H1 (cell line): Measurements from ENCODE around the gene KRT5. TPM values are rescaled to one million over a fixed set of nuclear protein-coding genes. Genes with fewer than 3 reads are reported as not detected.

Source experiments
- CTCF ChIA-PET: fragments of 300-600 bp; sonication (Branson Sonifier 250); formaldehyde crosslinking; loops from one replicate; lab custom pipeline; 2021; ENCODE audit not compliant: partially characterized antibody; lab: Charles Lee
- POLR2A ChIA-PET: fragments of 300-600 bp; sonication (Branson Sonifier 250); formaldehyde crosslinking; loops from one replicate; lab custom pipeline; 2021; ENCODE audit warnings: inconsistent platforms; ENCODE audit not compliant: partially characterized antibody; lab: Charles Lee
- DNase-seq, 2 experiments: peaks; one replicate each; pipeline versions ENCODE4 v3.0.0 to v3.0.0-alpha.2; 2010 to 2022; ENCODE audit warnings: low spot score in 2 of 2, low read depth in 1 of 2, mixed read lengths in 1 of 2
- FAIRE-seq: peaks from 2 replicates; lab custom pipeline; 2011; peaks lifted over from hg19 to GRCh38; lab: Jason Lieb, UNC
- H2AFZ ChIP-seq: 2 replicates; pipeline ENCODE4 v1.8.1; 2012; ENCODE audit warnings: low read length, inconsistent platforms
- H2AK5ac ChIP-seq: 2 replicates; pipeline ENCODE4 v1.6.1; 2013; ENCODE audit warnings: low read depth, low read length
- H2BK120ac ChIP-seq: replicated peaks from 2 replicates; pipeline ENCODE3; 2013; ENCODE audit warnings: low read depth, low read length, inconsistent platforms
- H2BK12ac ChIP-seq: 2 replicates; pipeline ENCODE4 v1.6.1; 2013; ENCODE audit warnings: low read depth, low read length
- H2BK15ac ChIP-seq: 2 replicates; pipeline ENCODE4 v1.6.1; 2013; ENCODE audit warnings: low read length
- H2BK20ac ChIP-seq: 2 replicates; pipeline ENCODE4 v1.6.1; 2013; ENCODE audit warnings: low read length
- H2BK5ac ChIP-seq: 2 replicates; pipeline ENCODE4 v1.6.1; 2013; ENCODE audit warnings: low read depth, low read length
- H3K14ac ChIP-seq: 2 replicates; pipeline ENCODE4 v1.6.1; 2013; ENCODE audit warnings: inconsistent platforms; ENCODE audit not compliant: insufficient read length
- H3K18ac ChIP-seq: 2 replicates; pipeline ENCODE4 v1.6.1; 2013; ENCODE audit warnings: low read length; ENCODE audit errors: extremely low read depth
- H3K23ac ChIP-seq: 2 replicates; pipeline ENCODE4 v1.6.1; 2013; ENCODE audit warnings: inconsistent platforms; ENCODE audit not compliant: insufficient read length
- H3K23me2 ChIP-seq: 2 replicates; pipeline ENCODE4 v1.6.1; 2013; ENCODE audit warnings: low read depth, low read length
- H3K27ac ChIP-seq: 2 replicates; pipeline ENCODE4 v1.6.1; 2011; ENCODE audit warnings: low read depth, low read length, inconsistent platforms
- H3K27me3 ChIP-seq, 4 experiments: replicated peaks in 1 of 4; 1 replicate in 1 of 4; 2 replicates in 3 of 4; pipeline versions ENCODE4 v1.6.1 to v1.8.1; 2011 to 2013; ENCODE audit warnings: low read length in 3 of 4, mild to moderate bottlenecking in 3 of 4, inconsistent platforms in 2 of 4, mixed read lengths in 2 of 4, moderate library complexity in 1 of 4; ENCODE audit not compliant: control insufficient read depth in 3 of 4, insufficient read depth in 3 of 4; ENCODE audit errors: extremely low read depth in 1 of 4
- H3K36me3 ChIP-seq, 4 experiments: 2 replicates each; pipeline versions ENCODE4 v1.6.1 to v1.8.1; 2011 to 2013; ENCODE audit warnings: mild to moderate bottlenecking in 4 of 4, low read length in 3 of 4, moderate library complexity in 2 of 4, control low read depth in 1 of 4, inconsistent platforms in 1 of 4; ENCODE audit not compliant: insufficient read depth in 4 of 4, control insufficient read depth in 2 of 4
- H3K4ac ChIP-seq: replicated peaks from 2 replicates; pipeline ENCODE3; 2013; ENCODE audit warnings: low read length, low read depth, mixed read lengths, inconsistent platforms; ENCODE audit not compliant: insufficient read length
- H3K4me1 ChIP-seq, 4 experiments: replicated peaks in 1 of 4; 1 replicate in 1 of 4; 2 replicates in 3 of 4; pipeline versions ENCODE4 v1.6.1 to v1.8.1; 2011 to 2013; ENCODE audit warnings: low read length in 3 of 4, inconsistent platforms in 2 of 4, mixed read lengths in 1 of 4; ENCODE audit not compliant: insufficient read depth in 4 of 4, control insufficient read depth in 3 of 4
- H3K4me2 ChIP-seq, 2 experiments: 2 replicates each; pipeline versions ENCODE4 v1.6.1 to v1.8.1; 2011 to 2013; ENCODE audit warnings: low read depth in 2 of 2, low read length in 2 of 2, control low read depth in 1 of 2, inconsistent platforms in 1 of 2, mild to moderate bottlenecking in 1 of 2; ENCODE audit not compliant: insufficient read depth in 1 of 2
- H3K4me3 ChIP-seq, 4 experiments: fragments of 200-600, 300-600 bp in 1 of 4; sonication (generic), shearing (Covaris generic), sonication (Bioruptor Twin) in 1 of 4; 2 replicates each; pipeline versions ENCODE4 v1.5.1 to v1.8.1; 2011 to 2016; ENCODE audit warnings: low read length in 4 of 4, low read depth in 3 of 4, control low read depth in 2 of 4, inconsistent platforms in 2 of 4, mild to moderate bottlenecking in 2 of 4, mixed read lengths in 1 of 4, moderate library complexity in 1 of 4; ENCODE audit not compliant: insufficient read depth in 2 of 4; ENCODE audit errors: extremely low read depth in 1 of 4
- H3K56ac ChIP-seq: replicated peaks from 2 replicates; pipeline ENCODE3; 2013; ENCODE audit warnings: low read depth, mild to moderate bottlenecking, mixed read lengths, low read length, inconsistent platforms; ENCODE audit not compliant: insufficient read length
- H3K79me1 ChIP-seq: 2 replicates; pipeline ENCODE4 v1.6.1; 2013; ENCODE audit warnings: low read depth, low read length, control low read depth
- H3K79me2 ChIP-seq, 2 experiments: 2 replicates each; pipeline versions ENCODE4 v1.6.1 to v1.8.1; 2012 to 2013; ENCODE audit warnings: low read length in 2 of 2, mild to moderate bottlenecking in 2 of 2, inconsistent platforms in 1 of 2; ENCODE audit not compliant: insufficient read depth in 2 of 2, control insufficient read depth in 1 of 2
- H3K9ac ChIP-seq, 4 experiments: replicated peaks in 1 of 4; 1 replicate in 1 of 4; 2 replicates in 3 of 4; pipeline versions ENCODE4 v1.6.1 to v1.8.1; 2011 to 2013; ENCODE audit warnings: low read depth in 3 of 4, low read length in 3 of 4, control low read depth in 2 of 4, mild to moderate bottlenecking in 2 of 4, moderate library complexity in 2 of 4, inconsistent platforms in 1 of 4; ENCODE audit errors: extremely low read depth in 1 of 4
- H3K9me3 ChIP-seq, 2 experiments: 2 replicates each; pipeline versions ENCODE4 v1.6.1 to v1.8.1; 2012 to 2013; ENCODE audit warnings: mild to moderate bottlenecking in 2 of 2, moderate library complexity in 2 of 2, control low read depth in 1 of 2, inconsistent platforms in 1 of 2, low read depth in 1 of 2, low read length in 1 of 2, mixed read lengths in 1 of 2; ENCODE audit not compliant: insufficient read depth in 2 of 2
- H4K20me1 ChIP-seq, 2 experiments: replicated peaks in 1 of 2; 2 replicates each; pipeline versions ENCODE3 to v1.8.1; 2011 to 2013; ENCODE audit warnings: inconsistent platforms in 2 of 2, low read length in 2 of 2, mild to moderate bottlenecking in 1 of 2; ENCODE audit not compliant: insufficient read depth in 2 of 2, control insufficient read depth in 1 of 2
- H4K5ac ChIP-seq: 2 replicates; pipeline ENCODE4 v1.6.1; 2013; ENCODE audit warnings: low read length, low read depth, mixed read lengths, inconsistent platforms; ENCODE audit not compliant: insufficient read length
- H4K8ac ChIP-seq: 2 replicates; pipeline ENCODE4 v1.8.0; 2013; ENCODE audit warnings: mild to moderate bottlenecking, moderate library complexity, low read length, inconsistent platforms; ENCODE audit not compliant: insufficient read depth; ENCODE audit errors: extremely low read depth
- H4K91ac ChIP-seq: replicated peaks from 2 replicates; pipeline ENCODE3; 2013; ENCODE audit warnings: low read length, mixed read lengths, inconsistent platforms; ENCODE audit not compliant: insufficient read length
- KDM5A ChIP-seq: fragments of 200-600 bp; IDR thresholded peaks from 2 replicates; pipeline ENCODE4 v1.7.1; 2012; ENCODE audit warnings: mild to moderate bottlenecking, low read length, inconsistent platforms, mixed read lengths
- POLR2A ChIP-seq, 2 experiments: IDR thresholded peaks; 1 replicate in 1 of 2; 2 replicates in 1 of 2; pipeline ENCODE4 v1.6.1; 2011; ENCODE audit warnings: low read depth in 2 of 2, low read length in 2 of 2, mild to moderate bottlenecking in 2 of 2; ENCODE audit errors: control extremely low read depth in 1 of 2
- POU5F1 ChIP-seq: IDR thresholded peaks from 2 replicates; pipeline ENCODE4 v1.6.1; 2011; ENCODE audit warnings: low read depth, mild to moderate bottlenecking, low read length, moderate library complexity
- RBBP5 ChIP-seq: IDR thresholded peaks from 2 replicates; pipeline ENCODE4 v1.7.1; 2012; ENCODE audit warnings: low read depth, mild to moderate bottlenecking, inconsistent platforms, low read length, moderate library complexity, borderline replicate concordance
- USF2 ChIP-seq: IDR thresholded peaks from 2 replicates; pipeline ENCODE4 v1.6.1; 2011; ENCODE audit warnings: low read length, improper control_type of control experiment
- WGBS, 2 experiments: shearing (Covaris generic) in 1 of 2; methylation state at CpG; one replicate each; pipeline versions ENCODE4 v1.1.6 to v1.1.7; 2013 to 2015; ENCODE audit warnings: low lambda C conversion rate in 2 of 2, mixed read lengths in 2 of 2, inconsistent platforms in 1 of 2, low coverage in 1 of 2, missing lambda C conversion rate in 1 of 2; ENCODE audit not compliant: insufficient replicate concordance in 2 of 2, insufficient coverage in 1 of 2, insufficient read length in 1 of 2; ENCODE audit errors: extremely low coverage in 1 of 2, missing lambda C conversion rate in 1 of 2; 5-methylcytosine and 5-hydroxymethylcytosine counted together
- polyA plus RNA-seq, 7 experiments: library from polyadenylated mRNA; depleted of rRNA in 3 of 7; stranded (reverse) in 5 of 7; unstranded in 2 of 7; fragments of >200 nt in 5 of 7; fragments of 200-250 nt in 2 of 7; gene quantifications; 1 replicate in 5 of 7; 2 replicates in 1 of 7; 4 replicates in 1 of 7; pipeline versions ENCODE4 v1.2.1 to v1.2.3, GENCODE V29; 2011 to 2013; ENCODE audit warnings: missing spikeins in 2 of 7, mixed read lengths in 2 of 7
- total RNA-seq: library from RNA; stranded (reverse); fragmentation: NEBNext Ultra II Directional; extraction: Animal tissue kit (Norgen Biotek cat#: 25700); gene quantifications from 2 replicates; pipeline ENCODE4 v1.2.1, GENCODE V29; 2021
- TF ChIP-seq, protein P1 (sequence below): IDR thresholded peaks from 2 replicates; pipeline ENCODE4 v1.6.1; 2011; ENCODE audit warnings: low read depth, mild to moderate bottlenecking, low read length; ENCODE audit not compliant: insufficient read depth

Gene KRT5
- total and polyA plus RNA-seq, 2 of the 8 experiments (the other 6 are each of a cell fraction or from before 2014, with no cell fraction given), result 0.18 TPM; not detected in 1

GRCh38 chr12:52522346-52523011 is 2.3 kb upstream of the KRT5 start:
- WGBS, 2 experiments, result 92% methylated on average over 10 of the region's 10 CpGs; no CpG with 5 or more reads in 1 of the 2 experiments

More at GRCh38 chr12:52522346-52523011, 2.3 kb upstream of the KRT5 start:
- Histone ChIP-seq H2BK20ac (no peak overlapping the region), H3K23ac (no peak overlapping the region), H4K20me1 (no peaks in the 10 kb centered on the region), H3K4ac (no peak overlapping the region), H3K36me3 (no peaks in the 10 kb centered on the region), H4K8ac (no peak overlapping the region), H3K79me1 (no peaks in the 10 kb centered on the region), H3K27ac (no peak overlapping the region), H2AK5ac (no peak overlapping the region), H3K4me3 (no peak overlapping the region), H2BK120ac (no peak overlapping the region), H4K91ac (no peak overlapping the region), H2BK15ac (no peak overlapping the region), H2BK5ac (no peak overlapping the region), H3K27me3 (no peaks in the 10 kb centered on the region; a peak in 1 of 7 replicates), H3K4me1 (peaks cover 0 to 1% (median 0%) of the 10 kb centered on the region in 4 experiments; a peak in 1 of 7 replicates)
- no peak for TF ChIP-seq USF2
- TF ChIP-seq, protein P1, sequence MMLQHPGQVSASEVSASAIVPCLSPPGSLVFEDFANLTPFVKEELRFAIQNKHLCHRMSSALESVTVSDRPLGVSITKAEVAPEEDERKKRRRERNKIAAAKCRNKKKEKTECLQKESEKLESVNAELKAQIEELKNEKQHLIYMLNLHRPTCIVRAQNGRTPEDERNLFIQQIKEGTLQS, result no peak
- no peak for TF ChIP-seq RBBP5
- no peak for TF ChIP-seq KDM5A
- no peak for TF ChIP-seq POU5F1
- no peak for TF ChIP-seq POLR2A (IDR thresholded peaks at IDR 0.05; ENCODE audit: control extremely low read depth in 1 of 2, low read depth in 2 of 2, low read length in 2 of 2)
- TF ChIP-seq, all 59 proteins: peak for 0
- Histone ChIP-seq H3K18ac (no peak overlapping the region), H3K9ac (no peak overlapping the region), H4K5ac (no peak overlapping the region), H3K14ac (no peak overlapping the region), H2AFZ (no peak overlapping the region), H3K4me2 (no peak overlapping the region), H3K23me2 (no peaks in the 10 kb centered on the region), H3K9me3 (no peaks in the 10 kb centered on the region; a peak in 1 of 4 replicates), H2BK12ac (no peak overlapping the region), H3K79me2 (no peaks in the 10 kb centered on the region), H3K56ac (no peak overlapping the region)
- CTCF ChIA-PET, result interaction anchor here (1.0 to 4.0 kb wide), 9 partner anchors 8 to 375 kb away, joined by 3 to 27 read pairs (median 5); no protein-coding TSS in a partner anchor
- DNase-seq (peak in 1 of 2 experiments; percentile 27), FAIRE-seq (no peak)
- POLR2A ChIA-PET, result interaction anchor here (0.6 kb wide), 1 partner anchor 149 kb away, joined by 3 read pairs; no protein-coding TSS in a partner anchor
